Choroid plexus epithelial cell (primary cell): Measurements from ENCODE around the gene NCEH1.
"Not testable (repeated sequence)": the region's sequence is repeated elsewhere in the genome, so short reads cannot be mapped to it uniquely, and the experiment has no call there.

ENCODE experiments used
- DNase-seq: peaks from one replicate; pipeline ENCODE4 v3.0.0-alpha.2; 2010; ENCODE audit warnings: low read depth
- H3K4me3 ChIP-seq: 2 replicates; pipeline ENCODE4 v1.5.1; 2011; ENCODE audit warnings: low read depth, mild to moderate bottlenecking, control low read depth, low read length, moderate library complexity
- TF ChIP-seq, protein P1 (sequence below): conservative IDR thresholded peaks from 2 replicates; pipeline ENCODE4 v1.5.1; 2011; ENCODE audit warnings: low read depth, mild to moderate bottlenecking, control low read depth, inconsistent platforms, low read length, moderate library complexity

NCEH1 gene, protein sequence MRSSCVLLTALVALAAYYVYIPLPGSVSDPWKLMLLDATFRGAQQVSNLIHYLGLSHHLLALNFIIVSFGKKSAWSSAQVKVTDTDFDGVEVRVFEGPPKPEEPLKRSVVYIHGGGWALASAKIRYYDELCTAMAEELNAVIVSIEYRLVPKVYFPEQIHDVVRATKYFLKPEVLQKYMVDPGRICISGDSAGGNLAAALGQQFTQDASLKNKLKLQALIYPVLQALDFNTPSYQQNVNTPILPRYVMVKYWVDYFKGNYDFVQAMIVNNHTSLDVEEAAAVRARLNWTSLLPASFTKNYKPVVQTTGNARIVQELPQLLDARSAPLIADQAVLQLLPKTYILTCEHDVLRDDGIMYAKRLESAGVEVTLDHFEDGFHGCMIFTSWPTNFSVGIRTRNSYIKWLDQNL

DNA sequence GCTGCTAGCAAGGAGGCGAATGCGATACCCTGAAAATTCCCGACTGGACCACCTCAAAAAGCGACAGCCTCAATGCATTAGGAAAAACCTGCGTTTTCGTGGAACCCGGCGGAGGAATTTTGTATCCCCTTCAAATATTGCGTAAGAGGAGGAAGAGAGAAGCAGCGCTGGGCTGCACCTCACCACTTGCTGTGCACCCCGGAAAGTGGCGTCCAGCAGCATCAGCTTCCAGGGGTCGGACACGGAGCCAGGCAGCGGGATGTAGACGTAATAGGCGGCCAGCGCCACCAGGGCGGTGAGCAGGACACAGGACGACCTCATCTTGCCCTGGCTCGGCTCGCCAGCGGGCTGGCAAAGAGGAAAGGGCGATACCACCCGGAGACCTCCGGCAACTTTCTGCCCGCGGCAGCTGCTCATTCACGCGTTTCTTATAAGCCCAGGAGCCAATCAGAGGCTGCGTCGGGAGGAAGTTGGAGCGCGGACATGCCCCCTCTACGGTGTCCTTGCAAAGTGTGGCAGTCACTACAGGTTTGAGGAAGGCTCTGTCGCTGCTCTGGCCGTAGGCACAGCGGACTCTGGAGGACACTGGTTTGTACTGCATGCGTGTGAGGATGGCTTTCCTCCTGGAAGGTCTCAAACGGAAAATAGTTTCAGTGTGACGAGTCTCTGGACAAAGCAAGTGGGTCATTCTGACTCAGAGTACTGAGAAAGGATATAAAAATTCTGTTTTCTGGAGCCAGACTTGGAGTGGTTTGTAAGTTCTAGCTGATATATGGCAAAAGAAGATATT lies at the start of gene NCEH1:
NCEH1 (minus strand) TSS at position 404 of the 790 bp plus-strand sequence; CDS start at position 321, 83 bp downstream.
- TF ChIP-seq, protein P1, sequence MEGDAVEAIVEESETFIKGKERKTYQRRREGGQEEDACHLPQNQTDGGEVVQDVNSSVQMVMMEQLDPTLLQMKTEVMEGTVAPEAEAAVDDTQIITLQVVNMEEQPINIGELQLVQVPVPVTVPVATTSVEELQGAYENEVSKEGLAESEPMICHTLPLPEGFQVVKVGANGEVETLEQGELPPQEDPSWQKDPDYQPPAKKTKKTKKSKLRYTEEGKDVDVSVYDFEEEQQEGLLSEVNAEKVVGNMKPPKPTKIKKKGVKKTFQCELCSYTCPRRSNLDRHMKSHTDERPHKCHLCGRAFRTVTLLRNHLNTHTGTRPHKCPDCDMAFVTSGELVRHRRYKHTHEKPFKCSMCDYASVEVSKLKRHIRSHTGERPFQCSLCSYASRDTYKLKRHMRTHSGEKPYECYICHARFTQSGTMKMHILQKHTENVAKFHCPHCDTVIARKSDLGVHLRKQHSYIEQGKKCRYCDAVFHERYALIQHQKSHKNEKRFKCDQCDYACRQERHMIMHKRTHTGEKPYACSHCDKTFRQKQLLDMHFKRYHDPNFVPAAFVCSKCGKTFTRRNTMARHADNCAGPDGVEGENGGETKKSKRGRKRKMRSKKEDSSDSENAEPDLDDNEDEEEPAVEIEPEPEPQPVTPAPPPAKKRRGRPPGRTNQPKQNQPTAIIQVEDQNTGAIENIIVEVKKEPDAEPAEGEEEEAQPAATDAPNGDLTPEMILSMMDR, result peak; percentile 76
- H3K4me3 ChIP-seq, result peak within 1 kb of the TSS; percentile 94
- peak; percentile 90 for DNase-seq

DNA sequence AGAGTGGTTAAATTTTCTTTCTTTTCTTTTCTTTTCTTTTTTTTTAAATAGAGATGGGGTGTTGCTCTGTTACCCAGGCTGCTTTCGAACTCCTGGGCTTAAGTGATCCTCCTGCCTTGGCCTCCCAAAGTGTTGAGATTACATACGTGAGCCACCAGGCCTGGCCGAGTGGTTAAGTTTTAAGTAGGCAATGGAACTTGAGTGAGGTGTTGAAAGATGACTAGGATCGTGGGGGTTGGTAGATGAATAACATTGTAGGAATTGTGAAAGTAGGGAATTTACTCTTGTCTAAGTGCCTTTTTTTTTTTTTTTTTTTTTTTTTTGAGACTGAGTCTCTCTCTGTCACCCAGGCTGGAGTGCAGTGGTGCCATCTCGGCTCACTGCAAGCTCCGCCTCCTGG lies 49.5 kb upstream of the NCEH1 start:
- DNase-seq, result peak; percentile 87
- H3K4me3 ChIP-seq, result not testable (repeated sequence)

DNA sequence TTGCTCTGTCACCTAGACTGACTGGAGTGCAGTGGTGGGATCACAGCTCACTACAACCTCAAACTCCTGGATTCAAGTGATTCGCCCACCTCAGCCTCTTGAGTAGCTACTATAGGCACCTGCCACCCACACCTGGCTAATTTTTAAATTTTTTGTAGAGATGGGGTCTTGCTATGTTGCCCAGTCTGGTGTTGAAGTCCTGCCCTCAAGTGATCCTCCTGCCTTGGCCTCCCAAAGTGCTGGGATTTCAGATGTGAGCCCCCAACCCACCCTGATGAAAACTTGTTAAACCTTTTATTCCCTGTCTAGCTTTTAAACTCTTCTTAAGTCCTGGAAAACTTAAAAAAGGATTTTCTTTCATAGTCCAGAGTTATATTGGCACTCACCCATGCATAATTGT lies 42.3 kb upstream of the NCEH1 start:
- no peak for DNase-seq
- no peak overlapping the region for H3K4me3 ChIP-seq
- TF ChIP-seq, protein P1, result no peak

DNA sequence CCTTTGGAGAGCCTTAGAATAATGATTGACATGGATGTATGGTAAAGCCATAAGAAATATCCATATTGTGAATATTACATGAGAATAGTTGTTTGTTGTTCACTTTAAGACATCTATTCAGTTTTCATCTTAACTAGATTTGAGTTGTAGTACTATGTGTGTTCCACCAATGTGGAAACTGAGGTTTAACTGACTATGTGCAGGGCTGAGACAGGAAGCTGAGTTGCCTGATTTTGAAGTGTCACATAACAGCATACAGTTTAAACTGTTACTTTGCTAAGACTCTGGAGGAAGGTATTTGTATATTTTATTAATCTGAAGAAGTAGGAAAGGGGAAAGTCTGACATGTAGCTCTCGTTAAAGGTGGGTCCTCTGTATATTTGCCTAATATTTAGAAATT lies 41.8 kb upstream of the NCEH1 start:
- TF ChIP-seq, protein P1, result no peak
- no peak overlapping the region for H3K4me3 ChIP-seq

DNA sequence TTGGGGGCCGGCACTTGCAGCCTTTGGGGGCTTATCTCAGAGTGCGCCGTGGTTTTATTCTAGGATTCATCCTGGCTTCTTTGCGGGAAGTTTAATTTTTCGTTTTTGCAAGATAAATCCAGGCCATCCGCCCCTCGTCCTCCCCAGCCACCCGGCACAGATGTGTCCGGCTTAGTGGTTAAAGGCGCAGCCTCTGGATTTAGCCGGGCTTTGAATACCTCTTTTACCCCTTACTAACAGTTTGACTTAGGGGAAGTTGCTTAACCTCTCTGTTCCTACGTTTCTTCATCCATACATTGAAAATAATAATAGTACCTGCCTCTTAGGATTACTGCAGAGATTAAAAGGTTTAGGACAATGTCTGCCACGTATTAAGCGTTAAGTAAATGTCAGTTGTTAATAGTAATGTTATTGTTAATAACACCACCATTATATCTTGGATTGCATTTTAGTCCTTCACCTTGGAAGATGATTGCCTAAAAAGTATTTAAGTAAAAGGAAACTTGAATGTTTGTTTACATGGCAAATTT lies 40.4 kb upstream of the NCEH1 start:
- DNase-seq, result peak; percentile 35
- TF ChIP-seq, protein P1, result no peak
- peak overlapping the region; percentile 97 for H3K4me3 ChIP-seq

More for the DNA sequence above, 41.8 kb upstream of the NCEH1 start:
- DNase-seq, result no peak

DNA sequence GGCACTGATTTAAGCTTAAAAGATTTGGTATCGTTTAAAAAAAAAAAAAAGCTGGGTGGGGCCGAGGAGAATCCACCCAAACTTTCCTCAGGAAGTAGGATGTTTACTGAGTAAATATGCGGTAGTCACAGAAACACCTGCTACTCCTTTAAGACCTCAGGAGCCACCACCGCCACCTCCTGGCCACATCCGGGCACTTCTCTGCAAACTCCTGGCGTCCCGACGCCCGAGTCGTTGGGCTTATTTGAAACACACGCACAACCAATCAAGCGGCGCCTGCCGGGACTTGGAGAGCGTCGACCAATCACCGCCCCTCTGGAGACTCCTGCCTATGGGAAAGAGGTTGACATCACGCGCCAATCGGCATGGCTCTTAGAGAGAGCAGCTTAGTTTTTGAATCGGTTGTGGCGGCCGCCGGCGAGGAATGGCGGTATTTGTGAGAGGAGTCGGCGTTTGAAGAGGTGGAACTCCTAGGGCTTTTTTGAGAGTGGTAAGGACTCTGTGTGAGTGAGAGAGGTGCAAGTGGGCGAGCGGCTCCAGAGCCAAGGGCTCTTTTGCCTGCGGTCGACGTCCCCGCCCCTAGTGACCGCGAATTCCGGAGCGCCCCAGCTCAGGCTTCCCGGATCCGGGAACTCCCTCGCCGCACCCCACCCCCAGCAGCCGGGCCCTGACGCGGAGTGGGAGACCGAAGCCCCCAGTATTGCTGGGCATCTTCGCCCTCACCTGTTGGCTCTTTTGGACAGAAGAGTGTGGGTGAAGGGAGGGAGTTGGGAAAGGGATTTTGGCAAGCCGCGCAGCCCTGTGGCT lies 39.7 kb upstream of the NCEH1 start, which contains the start of gene ECT2:
ECT2 (plus strand) TSS at position 359 of the 807 bp plus-strand sequence. CDS start 3,805 bp downstream, outside the sequence.
- TF ChIP-seq, protein P1, result peak; percentile 76
- DNase-seq, result peak; percentile 100
- H3K4me3 ChIP-seq, result peak within 1 kb of the TSS; percentile 97
